IPS-NIHi11 (cell line): Measurements from ENCODE around the gene KCNJ6.
"Not testable (repeated sequence)": the region's sequence is repeated elsewhere in the genome, so short reads cannot be mapped to it uniquely, and the experiment has no call there.

Experiments used
- DNase-seq: peaks from one replicate; pipeline ENCODE4 v3.0.0; 2012; ENCODE audit warnings: mixed read lengths, low spot score

KCNJ6 gene

DNA sequence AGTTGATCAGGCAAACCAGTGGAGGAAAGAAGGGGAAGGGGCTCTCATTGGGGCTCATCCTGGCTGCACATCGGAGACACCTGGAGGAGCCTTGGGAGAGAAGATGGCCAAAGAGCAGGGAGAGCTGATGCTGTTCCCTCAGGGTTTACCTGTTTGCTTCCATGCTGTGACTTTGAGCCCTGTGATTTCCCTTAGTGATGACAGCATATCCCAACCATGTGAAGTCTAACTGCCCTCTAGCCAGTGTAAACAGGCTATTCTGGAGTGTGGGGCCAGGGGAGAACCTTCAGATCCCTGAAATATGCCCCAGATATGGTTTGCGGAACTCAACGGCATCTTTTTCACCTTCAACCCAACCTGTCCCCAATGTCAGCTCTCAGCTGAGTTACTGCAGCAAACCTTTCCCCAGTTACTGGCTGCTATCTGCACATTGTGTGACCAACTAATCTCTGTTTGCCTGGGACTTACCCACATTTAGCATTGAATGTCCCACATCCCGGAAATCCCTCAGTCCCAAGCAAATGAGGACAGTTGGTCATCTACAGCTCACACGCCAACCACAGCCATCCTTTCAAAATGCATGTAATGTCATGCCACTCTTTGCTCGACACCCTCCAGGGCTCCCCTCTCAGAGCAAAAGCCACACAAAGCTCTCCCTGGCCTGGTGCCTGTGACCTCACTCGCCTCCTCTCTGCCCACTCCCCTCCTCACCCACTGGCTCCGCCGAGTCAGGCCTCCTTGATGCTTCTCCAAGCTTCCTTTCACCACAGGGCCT is 242.3 kb downstream of the KCNJ6 start:
- no peak for DNase-seq

DNA sequence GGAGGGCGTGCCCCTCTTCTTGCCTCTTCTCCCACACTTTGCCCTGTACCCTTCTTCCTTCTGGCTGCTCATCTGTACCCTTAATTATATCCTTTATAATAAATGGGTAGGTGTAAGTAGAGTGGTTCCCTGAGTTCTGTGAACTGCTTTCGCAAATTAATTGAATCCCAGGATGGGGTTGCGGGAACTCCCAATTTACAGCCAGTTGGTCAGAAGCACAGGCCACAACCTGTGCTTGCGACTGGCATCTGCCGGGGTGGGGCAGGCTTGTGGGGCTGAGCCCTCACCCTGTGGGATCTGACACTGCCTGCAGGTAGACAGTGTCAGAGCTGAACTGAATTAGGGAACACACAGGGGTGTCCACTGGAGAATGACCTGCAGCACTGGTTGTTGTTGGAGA is 244.9 kb downstream of the KCNJ6 start:
- DNase-seq = no peak

DNA sequence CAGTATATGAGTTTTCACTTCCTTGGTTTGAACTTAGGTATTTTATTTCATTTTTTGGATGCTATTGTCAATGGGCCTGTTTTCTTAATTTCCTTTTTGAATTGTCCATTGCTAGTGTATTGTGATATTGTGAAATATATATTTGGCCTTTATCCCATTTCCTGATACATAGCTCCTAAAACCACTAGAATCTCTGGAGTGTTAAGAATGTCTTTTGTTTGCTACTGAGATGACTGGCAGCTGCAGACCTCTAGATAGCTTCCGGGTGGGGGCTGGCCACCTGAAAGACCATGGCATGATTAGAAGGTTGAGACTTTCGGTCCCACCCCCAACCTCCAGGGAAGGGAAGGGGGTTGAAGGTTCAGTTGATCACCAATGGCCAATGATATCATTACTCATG is 245.4 kb downstream of the KCNJ6 start:
- DNase-seq = no peak

DNA sequence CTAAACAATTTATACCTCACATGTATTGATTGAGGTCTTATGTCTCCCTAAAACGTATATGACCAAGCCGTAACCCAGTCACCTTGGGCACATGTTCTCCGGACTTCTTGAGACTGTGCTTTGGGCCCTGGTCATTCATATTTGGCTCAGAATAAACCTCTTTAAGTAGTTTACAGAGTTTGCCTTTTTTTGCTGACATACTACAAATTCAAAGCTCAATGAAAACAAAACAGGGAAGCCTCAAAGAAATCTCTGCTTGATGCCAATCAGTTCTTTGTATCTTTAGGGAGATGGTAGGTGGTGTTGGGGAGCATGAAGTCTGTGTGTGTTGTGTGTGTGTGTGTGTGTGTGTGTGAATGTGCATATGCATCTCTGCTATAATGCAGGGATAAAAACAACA is 247.0 kb downstream of the KCNJ6 start:
- DNase-seq = no peak

DNA sequence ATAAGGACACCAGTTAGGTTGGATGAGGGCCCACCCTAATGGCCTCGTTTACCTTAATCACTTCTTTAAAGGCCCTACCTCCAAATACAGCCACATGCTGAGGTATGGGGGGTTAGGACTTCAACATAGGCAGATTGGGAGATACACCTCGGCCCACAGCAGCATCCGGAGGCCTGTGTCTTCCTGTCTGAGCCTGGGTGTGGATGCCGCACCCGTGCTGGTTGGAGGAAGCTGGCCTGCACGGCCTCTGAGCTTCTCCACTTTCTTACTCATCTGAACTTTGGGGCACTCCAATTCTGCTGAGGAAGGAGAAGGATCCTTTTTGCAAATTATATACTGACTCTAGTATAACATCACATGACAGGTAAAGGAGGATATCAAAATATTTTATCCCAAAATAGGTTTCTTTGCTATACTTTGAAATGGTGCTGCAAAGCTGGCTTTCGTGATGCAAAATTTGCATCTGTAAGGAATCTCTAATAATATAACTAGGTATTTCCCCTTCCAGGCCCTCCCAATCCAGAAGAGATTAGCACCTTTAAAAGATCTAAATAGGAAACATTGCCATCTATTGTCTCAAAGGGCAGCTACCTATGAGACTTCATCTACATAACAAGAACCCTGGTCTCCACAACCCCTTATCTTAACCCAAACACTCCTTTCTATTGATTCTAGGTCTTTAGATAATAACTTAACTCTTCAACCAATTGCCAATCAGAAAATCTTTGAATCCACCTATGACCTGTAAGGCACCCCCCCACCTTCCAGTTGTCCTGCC is 247.6 kb downstream of the KCNJ6 start:
- DNase-seq = no peak

DNA sequence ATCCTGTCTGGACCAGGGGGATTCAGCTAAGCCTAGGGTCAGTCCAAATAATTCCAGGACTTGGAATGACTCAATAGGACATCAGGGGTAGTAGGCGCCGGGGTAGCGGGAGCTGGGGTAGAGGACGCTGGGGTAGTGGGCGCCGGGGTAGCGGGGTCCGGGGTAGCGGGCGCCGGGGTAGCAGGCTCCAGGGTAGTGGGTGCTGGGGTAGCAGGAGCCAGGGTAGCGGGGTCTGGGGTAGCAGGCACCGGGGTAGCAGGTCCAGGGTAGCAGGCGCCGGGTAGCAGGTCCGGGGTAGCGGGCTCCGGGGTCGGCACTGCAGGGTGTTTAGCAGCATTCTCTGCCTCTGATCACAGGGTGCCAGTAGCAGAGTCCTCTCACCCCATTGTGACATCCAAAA is 248.9 kb downstream of the KCNJ6 start:
- DNase-seq = no peak

DNA sequence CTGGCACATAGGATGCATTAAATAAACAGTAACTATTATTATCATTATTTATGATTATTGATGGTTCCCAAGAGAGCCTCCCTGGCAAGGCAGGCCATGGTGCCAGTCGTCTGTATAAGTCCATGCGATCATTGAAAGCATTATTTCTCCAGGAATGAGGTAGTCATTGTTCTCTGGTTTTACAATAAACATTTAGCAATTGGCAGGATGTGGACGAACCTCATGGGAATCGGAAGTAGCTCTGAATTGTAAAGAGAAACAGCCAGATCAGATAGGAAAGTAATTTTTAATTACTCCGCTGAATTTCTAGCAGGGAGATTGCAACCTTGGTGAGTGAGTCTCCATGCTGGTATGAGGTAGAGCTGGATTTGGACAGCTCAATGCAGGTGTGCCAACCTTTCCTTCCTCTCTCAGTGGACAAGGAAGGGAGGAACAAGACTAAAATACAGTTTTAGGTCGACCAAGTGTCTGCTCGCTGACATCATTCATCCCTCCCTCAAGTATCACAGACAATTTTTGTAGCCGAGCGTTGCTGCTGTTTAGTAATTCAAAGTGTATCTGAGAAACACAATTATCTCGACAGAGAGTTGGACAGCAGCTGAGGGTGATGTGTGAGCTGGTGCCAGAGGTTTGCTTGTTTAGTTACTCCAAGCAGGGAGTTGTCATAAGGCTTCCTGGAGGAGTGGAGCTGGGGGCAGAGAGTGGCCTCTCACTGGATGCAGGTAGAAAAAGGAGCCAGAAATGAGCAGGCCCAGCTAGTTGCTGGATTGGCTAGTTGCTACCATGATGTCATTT is 250.8 kb downstream of the KCNJ6 start:
- DNase-seq = no peak

DNA sequence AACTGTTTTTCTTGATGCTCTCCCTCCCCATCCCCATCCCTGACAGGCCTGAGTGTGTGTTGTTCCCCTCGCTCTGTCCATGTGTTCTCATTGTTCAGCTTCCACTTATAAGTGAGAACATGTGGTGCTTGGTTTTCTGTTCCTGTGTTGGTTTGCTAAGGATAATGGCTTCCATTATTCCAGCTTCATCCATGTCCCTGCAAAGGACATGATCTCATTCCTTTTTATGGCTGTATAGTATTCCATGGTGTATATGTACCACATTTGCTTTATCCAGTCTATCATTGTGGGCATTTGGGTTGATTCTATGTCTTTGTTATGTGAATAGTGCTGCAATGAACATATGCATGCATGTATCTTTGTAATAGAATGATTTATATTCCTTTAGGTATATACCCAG is 254.0 kb downstream of the KCNJ6 start:
- DNase-seq = not testable (repeated sequence)

DNA sequence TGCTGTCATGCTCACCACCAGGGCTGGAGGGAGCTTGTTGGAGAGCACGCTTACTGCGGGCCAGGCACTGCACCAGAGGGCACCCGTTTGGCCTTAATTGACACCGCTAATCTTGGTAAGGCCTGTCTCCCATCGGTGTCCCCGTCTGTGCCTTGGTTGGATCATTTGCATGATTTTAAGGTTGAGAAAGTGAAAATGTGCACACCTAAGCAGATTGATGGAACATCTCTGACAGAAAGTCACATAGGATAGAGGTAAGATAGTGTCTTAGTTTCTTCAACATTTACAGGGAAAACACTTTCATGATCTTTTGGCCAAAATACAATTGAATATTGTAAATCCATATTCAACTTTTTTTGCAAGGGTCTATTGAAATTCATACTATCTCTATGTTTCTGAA is 255.5 kb downstream of the KCNJ6 start:
- DNase-seq = no peak

DNA sequence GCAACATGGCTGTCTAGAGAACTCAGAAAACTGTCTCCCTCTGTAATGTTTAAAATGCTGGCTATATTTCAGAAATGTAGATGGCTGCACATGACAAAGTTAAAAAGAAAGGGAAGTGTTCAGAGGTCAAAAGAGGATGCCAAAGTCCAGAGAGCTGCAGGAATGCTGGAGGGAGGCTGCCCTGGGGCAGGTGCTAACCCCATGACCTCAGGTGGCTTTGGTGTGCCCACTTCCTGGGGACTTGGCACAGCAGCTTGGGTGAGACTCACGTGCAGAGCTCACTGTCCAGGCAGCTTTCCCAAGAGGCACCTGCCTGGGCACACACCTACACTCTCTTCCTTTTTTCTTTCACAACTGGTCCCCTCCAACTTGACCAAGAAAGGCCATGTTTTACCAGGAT is 256.4 kb downstream of the KCNJ6 start:
- DNase-seq = no peak

DNA sequence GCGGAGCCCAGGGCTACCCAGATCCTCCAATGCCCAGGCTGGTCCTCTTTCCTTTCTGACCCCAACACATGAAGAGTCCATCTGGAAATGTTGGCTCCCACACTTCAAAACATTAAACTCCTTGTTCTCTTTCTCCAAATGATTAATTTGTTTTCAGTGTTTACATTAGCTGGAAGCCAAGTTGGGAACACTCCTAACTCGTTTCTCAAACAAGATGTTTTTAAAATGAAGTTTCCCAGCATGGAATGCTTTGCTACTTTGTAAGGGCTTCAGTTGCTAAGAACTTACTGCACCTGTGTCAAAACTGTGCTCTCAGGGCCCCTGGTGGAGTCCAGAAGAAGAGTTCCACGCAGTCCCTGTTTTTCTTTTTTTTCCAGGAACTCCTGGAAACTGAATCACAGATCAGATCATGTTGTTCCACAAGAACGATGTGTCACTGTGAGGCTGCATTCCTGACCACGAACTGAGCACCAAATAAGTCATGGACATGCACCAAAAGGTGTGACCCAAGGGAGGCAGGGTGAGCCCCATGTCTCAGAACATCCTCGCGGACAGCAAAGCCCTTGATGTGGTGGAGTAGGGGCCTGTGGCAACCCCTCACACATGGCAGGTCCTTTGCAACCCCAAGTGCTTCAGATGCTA is 257.3 kb downstream of the KCNJ6 start:
- no peak for DNase-seq

DNA sequence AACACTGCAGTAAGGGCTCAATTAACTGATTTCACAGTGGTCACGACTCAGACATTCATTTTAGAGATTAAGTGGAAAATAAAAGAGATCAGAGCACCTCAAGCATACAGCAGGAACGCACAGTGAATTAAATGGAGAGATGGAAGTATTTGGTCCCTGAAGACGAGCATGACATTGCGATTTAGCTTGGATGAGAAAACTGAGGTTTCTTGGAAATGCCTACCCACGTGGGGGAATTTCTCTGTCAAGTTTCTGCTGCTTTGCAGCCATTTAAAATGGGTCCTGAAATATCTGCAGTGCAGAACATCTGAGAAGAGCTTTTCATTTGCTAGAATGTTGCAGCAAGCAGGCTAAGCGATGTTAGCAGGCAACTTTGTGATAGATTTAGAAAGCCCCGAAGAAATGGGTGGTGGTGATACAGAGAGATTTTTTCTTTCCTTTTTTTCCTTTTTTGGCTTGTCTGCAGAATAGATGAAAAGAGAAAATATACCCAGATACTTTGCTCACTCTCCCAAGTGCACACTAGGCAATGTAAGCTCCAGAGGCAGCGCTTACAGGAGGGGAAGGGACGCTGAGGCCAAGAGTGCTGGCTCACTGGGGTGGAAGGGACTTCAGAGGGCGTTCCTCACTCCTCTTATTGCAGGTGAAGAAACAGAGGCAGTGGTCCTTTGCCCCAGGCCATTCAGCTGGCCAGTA is 258.0 kb downstream of the KCNJ6 start:
- DNase-seq = no peak

DNA sequence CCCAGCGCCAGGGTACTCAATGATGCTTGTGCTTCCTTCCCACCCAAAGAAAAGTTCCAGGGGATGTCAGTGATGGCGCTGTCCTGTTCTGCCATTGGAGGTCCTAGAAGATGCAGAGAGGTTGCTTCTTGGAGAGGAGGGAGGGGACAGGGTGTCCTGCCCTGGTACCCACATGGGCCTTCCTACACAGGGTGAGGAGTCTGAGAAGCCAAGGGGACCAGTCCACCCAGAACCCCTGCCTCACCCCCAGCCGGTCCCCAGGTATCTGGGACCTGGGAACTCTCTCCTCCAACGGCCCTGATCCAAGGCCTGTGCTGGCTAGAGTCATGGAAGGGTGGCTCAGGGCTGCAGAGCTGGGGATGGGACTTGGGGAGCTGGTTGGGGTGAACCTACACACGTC is 259.4 kb downstream of the KCNJ6 start:
- no peak for DNase-seq

DNA sequence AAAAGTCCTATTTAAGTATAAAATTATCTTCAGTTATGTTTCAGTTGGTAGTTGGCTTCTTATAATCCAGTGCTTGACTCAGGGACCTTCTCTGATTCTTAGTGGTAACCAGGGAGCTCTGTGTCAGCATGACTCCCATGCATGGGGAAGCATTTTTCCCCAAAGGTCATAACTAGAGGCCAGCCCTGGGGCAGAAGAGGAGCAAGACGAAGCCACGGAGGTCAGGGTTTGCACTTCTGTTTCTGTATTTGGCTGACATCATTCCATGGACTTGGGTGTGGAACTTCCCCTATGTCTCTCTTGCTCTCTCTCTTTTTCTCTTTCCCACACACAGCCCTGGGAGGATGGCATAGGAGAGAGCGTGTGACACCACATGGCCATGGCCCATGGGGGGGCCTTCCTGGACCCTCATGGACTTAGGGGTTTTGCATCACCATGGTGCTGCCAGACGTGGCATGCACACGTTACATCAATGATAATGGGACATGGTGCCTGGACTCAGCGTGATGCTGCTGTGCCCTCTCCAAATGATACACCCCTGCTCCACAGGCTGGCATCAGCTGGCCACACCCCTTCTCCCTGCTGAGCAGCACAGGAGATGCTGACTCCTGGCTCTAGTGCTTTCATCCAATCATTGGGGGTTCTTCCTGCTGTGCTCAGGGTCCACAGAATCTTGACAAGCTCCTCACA is 260.5 kb downstream of the KCNJ6 start:
- no peak for DNase-seq

DNA sequence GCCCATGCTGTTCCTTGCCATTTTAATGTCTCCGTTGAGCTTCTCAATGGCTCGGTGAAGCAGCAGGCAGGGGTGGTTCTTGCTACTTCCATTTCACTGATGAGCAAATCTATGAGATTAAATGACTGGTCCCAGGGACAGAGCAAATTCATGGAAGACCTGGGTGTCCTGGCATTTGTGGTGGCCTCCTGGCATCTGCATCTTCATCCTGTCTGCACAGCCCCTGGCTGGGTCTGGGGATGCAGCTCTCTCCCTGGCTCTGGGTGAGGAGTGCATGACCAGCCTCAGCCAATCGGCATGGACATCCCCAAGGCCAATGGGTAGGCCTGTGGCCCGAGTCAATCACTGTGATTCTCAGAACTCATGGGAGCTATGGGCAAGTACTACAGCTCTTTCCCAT is 261.7 kb downstream of the KCNJ6 start:
- DNase-seq = no peak

DNA sequence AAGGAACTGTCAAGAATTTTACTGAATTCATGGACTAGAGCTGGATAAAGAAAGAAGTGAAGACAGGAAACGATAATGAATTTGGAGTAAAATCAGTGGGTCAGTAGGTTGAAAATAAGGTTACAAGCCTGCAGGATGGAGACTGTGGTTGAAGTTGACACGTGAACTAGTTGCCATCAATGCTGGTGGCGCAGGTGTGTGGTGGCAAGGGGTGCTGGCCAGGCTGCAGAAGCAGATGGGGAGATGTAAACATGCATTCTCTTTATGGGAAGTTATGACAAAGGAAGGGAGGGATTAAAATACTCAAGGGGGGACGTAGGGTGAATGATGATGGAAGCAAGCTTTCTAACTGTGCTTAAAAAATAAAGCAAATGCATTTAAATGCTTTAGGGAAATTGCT is 263.1 kb downstream of the KCNJ6 start:
- DNase-seq = no peak

DNA sequence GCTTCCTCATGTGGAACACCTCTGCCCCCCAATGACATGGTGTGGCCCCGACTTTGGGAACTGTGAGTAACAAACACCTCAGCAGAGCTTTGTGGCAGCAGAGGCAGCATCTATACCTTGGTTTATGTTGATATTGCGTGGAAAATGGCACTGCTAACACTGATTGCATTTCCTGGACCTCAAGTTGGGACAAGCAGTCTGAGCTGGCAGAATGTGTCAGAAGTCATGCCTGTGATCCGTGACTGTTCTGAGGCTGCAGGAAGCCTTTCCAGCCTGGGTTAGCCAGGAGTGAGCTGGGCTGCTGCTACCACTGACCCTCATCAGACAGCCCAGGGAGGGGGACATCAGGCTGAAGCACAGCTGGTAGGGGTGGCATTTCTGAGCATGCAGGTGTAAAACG is 268.5 kb downstream of the KCNJ6 start:
- no peak for DNase-seq

DNA sequence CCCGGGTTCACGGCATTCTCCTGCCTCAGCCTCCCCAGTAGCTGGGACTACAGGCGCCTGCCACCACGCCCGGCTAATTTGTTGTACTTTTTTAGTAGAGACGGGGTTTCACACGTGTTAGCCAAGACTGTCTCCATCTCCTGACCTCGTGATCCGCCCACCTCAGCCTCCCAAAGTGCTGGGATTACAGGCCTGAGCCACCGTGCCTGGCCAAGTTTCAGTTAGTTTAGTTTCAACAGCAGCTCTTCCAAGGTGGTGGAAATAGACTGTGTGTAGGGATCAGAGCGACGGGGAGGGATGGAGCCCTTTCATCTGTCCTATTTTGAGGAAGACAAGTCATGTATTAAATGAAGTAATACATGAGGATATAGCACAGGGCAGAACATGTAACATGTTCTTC is 269.5 kb downstream of the KCNJ6 start:
- DNase-seq = not testable (repeated sequence)

DNA sequence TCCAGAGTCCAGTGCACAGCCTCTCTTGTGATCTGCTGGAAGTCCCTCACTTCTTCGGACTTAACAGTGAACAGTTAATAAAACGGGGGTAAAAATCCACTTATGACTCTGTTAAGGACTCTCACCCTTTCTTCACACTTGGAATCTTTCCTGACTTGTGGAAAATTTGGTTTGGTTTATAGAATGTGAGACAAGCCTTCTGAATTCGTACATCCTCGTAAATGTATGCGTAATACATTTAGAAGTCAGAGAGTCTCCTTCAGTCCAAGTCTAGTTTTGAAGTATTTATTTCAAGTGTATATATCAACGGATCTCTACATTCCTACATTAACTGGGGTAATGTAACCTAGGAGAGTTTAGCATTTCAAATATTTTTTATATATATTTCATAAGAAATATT is 270.4 kb downstream of the KCNJ6 start:
- DNase-seq = no peak

DNA sequence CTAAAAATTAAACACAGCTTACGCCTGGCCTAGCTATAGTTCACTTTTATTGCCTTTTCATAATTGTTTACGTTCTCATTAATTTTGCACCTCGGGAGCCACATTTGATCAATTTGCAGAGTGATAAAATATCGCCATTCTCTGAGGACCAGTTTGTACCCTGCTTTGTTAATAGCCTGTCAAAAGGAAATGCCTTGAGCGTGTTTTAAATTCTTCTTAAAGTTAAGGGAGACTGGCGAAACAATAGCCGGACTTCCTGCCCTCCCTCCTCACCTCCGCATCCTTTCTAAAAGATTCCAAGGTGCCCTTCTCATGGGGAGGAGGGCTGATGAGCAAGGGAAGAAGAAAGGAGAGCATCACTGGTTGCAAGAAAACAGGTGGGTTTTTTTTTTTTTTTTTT is 271.6 kb downstream of the KCNJ6 start:
- DNase-seq = no peak

DNA sequence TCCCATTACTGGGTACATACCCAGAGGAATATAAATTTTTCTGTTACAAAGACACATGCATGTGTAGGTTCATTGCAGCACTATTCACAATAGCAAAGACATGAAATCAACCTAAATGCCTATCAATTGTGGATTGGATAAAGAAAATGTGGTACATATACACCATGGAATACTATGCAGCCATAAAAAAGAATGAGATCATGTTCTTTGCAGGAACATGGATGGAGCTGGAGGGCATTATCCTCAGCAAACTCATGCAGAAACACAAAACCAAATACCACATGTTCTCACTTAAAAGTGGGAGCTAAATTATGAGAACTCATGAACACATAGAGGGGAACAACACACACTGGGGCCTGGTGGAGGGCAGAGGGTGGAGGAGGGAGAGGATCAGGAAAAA is 272.4 kb downstream of the KCNJ6 start:
- not testable (repeated sequence) for DNase-seq
